Neuronal stem cell (in vitro differentiated cells): ENCODE data around the gene SLC1A1.

Source experiments
- DNase-seq: peaks from one replicate; pipeline ENCODE4 v3.0.0-alpha.2; 2013; ENCODE audit warnings: low spot score
- H2AFZ ChIP-seq: one replicate; pipeline ENCODE4 v1.6.1; 2013; ENCODE audit warnings: mild to moderate bottlenecking, low read length, inconsistent platforms
- H2AK5ac ChIP-seq: 2 replicates; pipeline ENCODE4 v1.6.1; 2013; ENCODE audit warnings: low read depth, mild to moderate bottlenecking, inconsistent platforms, low read length, moderate library complexity, mixed read lengths
- H2BK120ac ChIP-seq: 2 replicates; pipeline ENCODE4 v1.6.1; 2013; ENCODE audit warnings: low read depth, mild to moderate bottlenecking, inconsistent platforms, low read length, moderate library complexity, mixed read lengths
- H2BK12ac ChIP-seq: one replicate; pipeline ENCODE4 v1.6.1; 2013; ENCODE audit warnings: low read length, inconsistent platforms
- H2BK15ac ChIP-seq: 2 replicates; pipeline ENCODE4 v1.6.1; 2013; ENCODE audit warnings: mild to moderate bottlenecking, low read length, inconsistent platforms, mixed read lengths
- H2BK5ac ChIP-seq: one replicate; pipeline ENCODE4 v1.6.1; 2013; ENCODE audit warnings: inconsistent platforms, mild to moderate bottlenecking, low read length, moderate library complexity
- H3K14ac ChIP-seq: one replicate; pipeline ENCODE4 v1.6.1; 2013; ENCODE audit warnings: low read length, inconsistent platforms
- H3K18ac ChIP-seq: 2 replicates; pipeline ENCODE4 v1.6.1; 2013; ENCODE audit warnings: low read length, inconsistent platforms
- H3K23ac ChIP-seq: 2 replicates; pipeline ENCODE4 v1.6.1; 2013; ENCODE audit warnings: low read depth, mild to moderate bottlenecking, mixed read lengths, low read length, inconsistent platforms; ENCODE audit not compliant: poor library complexity
- H3K27ac ChIP-seq: replicated peaks from 3 replicates; pipeline ENCODE4 v1.5.1; 2013; ENCODE audit warnings: low read length, inconsistent platforms
- H3K27me3 ChIP-seq, 3 experiments: 2 replicates each; pipeline ENCODE4 v1.6.1; 2013; ENCODE audit warnings: low read length in 3 of 3, mild to moderate bottlenecking in 2 of 3, inconsistent platforms in 1 of 3, low read depth in 1 of 3, mixed read lengths in 1 of 3, moderate library complexity in 1 of 3; ENCODE audit not compliant: control insufficient read depth in 3 of 3, insufficient read depth in 3 of 3
- H3K36me3 ChIP-seq, 2 donors: replicated peaks in 1 of 2; 2 replicates each; pipeline ENCODE4 v1.6.1; 2013; ENCODE audit warnings: low read length in 2 of 2; ENCODE audit not compliant: control insufficient read depth in 2 of 2, insufficient read depth in 2 of 2
- H3K4ac ChIP-seq: 2 replicates; pipeline ENCODE4 v1.6.1; 2013; ENCODE audit warnings: inconsistent platforms, mild to moderate bottlenecking, low read length, moderate library complexity
- H3K4me1 ChIP-seq, 2 donors: 1 replicate in 1 of 2; 2 replicates in 1 of 2; pipeline ENCODE4 v1.6.1; 2013; ENCODE audit warnings: low read length in 2 of 2, low read depth in 1 of 2; ENCODE audit not compliant: control insufficient read depth in 2 of 2, insufficient read depth in 1 of 2
- H3K4me2 ChIP-seq: one replicate; pipeline ENCODE4 v1.6.1; 2013; ENCODE audit warnings: mild to moderate bottlenecking, low read length, inconsistent platforms; ENCODE audit not compliant: insufficient read depth, poor library complexity, severe bottlenecking
- H3K4me3 ChIP-seq, 2 donors: 2 replicates each; pipeline ENCODE4 v1.5.1; 2013; ENCODE audit warnings: low read length in 2 of 2, mild to moderate bottlenecking in 2 of 2, inconsistent platforms in 1 of 2, moderate library complexity in 1 of 2
- H3K79me1 ChIP-seq: one replicate; pipeline ENCODE4 v1.6.1; 2013; ENCODE audit warnings: low read depth, mild to moderate bottlenecking, inconsistent platforms, low read length, moderate library complexity
- H3K9ac ChIP-seq: one replicate; pipeline ENCODE4 v1.6.1; 2013; ENCODE audit warnings: mild to moderate bottlenecking, low read depth, low read length, inconsistent platforms; ENCODE audit not compliant: poor library complexity
- H3K9me3 ChIP-seq, 2 donors: replicated peaks in 1 of 2; 2 replicates each; pipeline versions ENCODE3 to v1.6.1; 2013; ENCODE audit warnings: low read length in 2 of 2, mild to moderate bottlenecking in 2 of 2, inconsistent platforms in 1 of 2, low read depth in 1 of 2, mixed read lengths in 1 of 2, moderate library complexity in 1 of 2; ENCODE audit not compliant: control insufficient read depth in 2 of 2, insufficient read depth in 1 of 2
- H4K8ac ChIP-seq: one replicate; pipeline ENCODE4 v1.6.1; 2013; ENCODE audit warnings: low read depth, mild to moderate bottlenecking, inconsistent platforms, low read length, moderate library complexity
- H4K91ac ChIP-seq: one replicate; pipeline ENCODE4 v1.6.1; 2013; ENCODE audit warnings: low read length, low read depth, mild to moderate bottlenecking, inconsistent platforms; ENCODE audit not compliant: poor library complexity
- WGBS, 2 donors: extraction: QIAGEN DNeasy Blood & Tissue Kit; methylation state at CpG; one replicate each; pipeline ENCODE4 v1.1.7; 2013; ENCODE audit warnings: missing lambda C conversion rate in 2 of 2, mixed read lengths in 1 of 2; ENCODE audit not compliant: insufficient read length in 2 of 2, insufficient replicate concordance in 1 of 2; ENCODE audit errors: extremely low coverage in 2 of 2; 5-methylcytosine and 5-hydroxymethylcytosine counted together

Gene SLC1A1

GRCh38 chr9:4584636-4585035 is 94.4 kb downstream of the SLC1A1 start:
- Histone ChIP-seq H3K36me3 (peaks cover 0 to 1% of the 10 kb centered on the region in 2 donors), H3K27ac (no peak overlapping the region)

GRCh38 chr9:4585135-4585534 is 94.9 kb downstream of the SLC1A1 start:
- H2BK5ac ChIP-seq = no peak overlapping the region
- H3K36me3 ChIP-seq = peaks cover 0 to 1% of the 10 kb centered on the region in 2 donors

More at GRCh38 chr9:4584636-4585035, 94.4 kb downstream of the SLC1A1 start:
- Histone ChIP-seq H2BK5ac (no peak overlapping the region), H2BK120ac (no peak overlapping the region), H3K79me1 (no peaks in the 10 kb centered on the region), H3K4me2 (no peak overlapping the region), H3K18ac (no peak overlapping the region), H3K9ac (no peak overlapping the region), H3K4me1 (no peaks in the 10 kb centered on the region), H4K91ac (no peak overlapping the region), H3K27me3 (no peaks in the 10 kb centered on the region), H3K4ac (no peak overlapping the region), H2BK12ac (no peak overlapping the region), H3K9me3 (no peaks in the 10 kb centered on the region), H2AFZ (no peak overlapping the region), H2AK5ac (no peak overlapping the region), H3K14ac (no peak overlapping the region), H3K4me3 (no peak overlapping the region), H3K23ac (no peak overlapping the region), H2BK15ac (no peak overlapping the region), H4K8ac (no peak overlapping the region)
- no CpG with 5 or more reads among the region's 1 CpG for WGBS, 2 donors
- DNase-seq = no peak

GRCh38 chr9:4588721-4589120 is 98.5 kb downstream of the SLC1A1 start:
- no peak overlapping the region for H3K4ac ChIP-seq
- no peak overlapping the region for H2BK15ac ChIP-seq
- no peak overlapping the region for H3K27ac ChIP-seq
- H3K9me3 ChIP-seq = no peaks in the 10 kb centered on the region
- H2BK12ac ChIP-seq = no peak overlapping the region
- no peak overlapping the region for H4K8ac ChIP-seq
- no peak overlapping the region for H3K9ac ChIP-seq
- no peak overlapping the region for H3K4me3 ChIP-seq
- peak overlapping the region; percentile 36 for H2AFZ ChIP-seq
- H3K18ac ChIP-seq = no peak overlapping the region
- no peak overlapping the region for H2AK5ac ChIP-seq
- H3K27me3 ChIP-seq = no peaks in the 10 kb centered on the region
- H2BK120ac ChIP-seq = no peak overlapping the region
- H3K36me3 ChIP-seq = peaks cover 0 to 1% of the 10 kb centered on the region in 2 donors
- WGBS, 2 donors = no CpG with 5 or more reads among the region's 2 CpGs
- no peak overlapping the region for H3K23ac ChIP-seq
- DNase-seq = no peak
- H4K91ac ChIP-seq = no peak overlapping the region
- H3K14ac ChIP-seq = no peak overlapping the region
- no peaks in the 10 kb centered on the region for H3K4me1 ChIP-seq
- no peak overlapping the region for H2BK5ac ChIP-seq
- no peak overlapping the region for H3K4me2 ChIP-seq
- no peaks in the 10 kb centered on the region for H3K79me1 ChIP-seq

More at GRCh38 chr9:4585135-4585534, 94.9 kb downstream of the SLC1A1 start:
- no peaks in the 10 kb centered on the region for H3K4me1 ChIP-seq
- H3K23ac ChIP-seq = no peak overlapping the region
- no peaks in the 10 kb centered on the region for H3K9me3 ChIP-seq
- H4K8ac ChIP-seq = no peak overlapping the region
- no peak overlapping the region for H3K4ac ChIP-seq
- no peak overlapping the region for H3K14ac ChIP-seq
- no peaks in the 10 kb centered on the region for H3K79me1 ChIP-seq
- H2BK12ac ChIP-seq = no peak overlapping the region
- no peak overlapping the region for H2BK15ac ChIP-seq
- no peaks in the 10 kb centered on the region for H3K27me3 ChIP-seq
- H2BK120ac ChIP-seq = no peak overlapping the region
- no peak for DNase-seq
- no peak overlapping the region for H2AK5ac ChIP-seq
- H4K91ac ChIP-seq = no peak overlapping the region
- no peak overlapping the region for H2AFZ ChIP-seq
- H3K9ac ChIP-seq = no peak overlapping the region
- no peak overlapping the region for H3K4me3 ChIP-seq
- H3K4me2 ChIP-seq = no peak overlapping the region
- no peak overlapping the region for H3K18ac ChIP-seq
- no CpG with 5 or more reads among the region's 5 CpGs for WGBS, 2 donors
- H3K27ac ChIP-seq = no peak overlapping the region

GRCh38 chr9:4590430-4591122 is 100.3 kb downstream of the SLC1A1 start:
- Histone ChIP-seq H2BK12ac (no peak overlapping the region), H4K91ac (no peak overlapping the region), H3K9me3 (no peaks in the 10 kb centered on the region), H2BK120ac (no peak overlapping the region), H2AK5ac (no peak overlapping the region), H3K27me3 (no peaks in the 10 kb centered on the region), H3K23ac (no peak overlapping the region), H3K4me3 (no peak overlapping the region), H2BK5ac (no peak overlapping the region), H3K9ac (no peak overlapping the region), H2BK15ac (no peak overlapping the region), H3K4me2 (no peak overlapping the region), H3K4me1 (no peaks in the 10 kb centered on the region), H3K27ac (no peak overlapping the region), H3K14ac (no peak overlapping the region), H3K18ac (no peak overlapping the region), H3K4ac (no peak overlapping the region), H4K8ac (no peak overlapping the region), H3K79me1 (no peaks in the 10 kb centered on the region), H2AFZ (no peak overlapping the region), H3K36me3 (no peaks in the 10 kb centered on the region)
- no CpG with 5 or more reads among the region's 8 CpGs for WGBS, 2 donors
- DNase-seq = no peak
